ENCODE measurements around the gene SPI1. TPM values are rescaled to one million over a fixed set of nuclear protein-coding genes. Genes with fewer than 3 reads are reported as not detected.

Gene SPI1
- total and polyA plus RNA-seq, 2 donors (not counting 3 experiments of a cell fraction or from before 2014, with no cell fraction given): not detected

DNA sequence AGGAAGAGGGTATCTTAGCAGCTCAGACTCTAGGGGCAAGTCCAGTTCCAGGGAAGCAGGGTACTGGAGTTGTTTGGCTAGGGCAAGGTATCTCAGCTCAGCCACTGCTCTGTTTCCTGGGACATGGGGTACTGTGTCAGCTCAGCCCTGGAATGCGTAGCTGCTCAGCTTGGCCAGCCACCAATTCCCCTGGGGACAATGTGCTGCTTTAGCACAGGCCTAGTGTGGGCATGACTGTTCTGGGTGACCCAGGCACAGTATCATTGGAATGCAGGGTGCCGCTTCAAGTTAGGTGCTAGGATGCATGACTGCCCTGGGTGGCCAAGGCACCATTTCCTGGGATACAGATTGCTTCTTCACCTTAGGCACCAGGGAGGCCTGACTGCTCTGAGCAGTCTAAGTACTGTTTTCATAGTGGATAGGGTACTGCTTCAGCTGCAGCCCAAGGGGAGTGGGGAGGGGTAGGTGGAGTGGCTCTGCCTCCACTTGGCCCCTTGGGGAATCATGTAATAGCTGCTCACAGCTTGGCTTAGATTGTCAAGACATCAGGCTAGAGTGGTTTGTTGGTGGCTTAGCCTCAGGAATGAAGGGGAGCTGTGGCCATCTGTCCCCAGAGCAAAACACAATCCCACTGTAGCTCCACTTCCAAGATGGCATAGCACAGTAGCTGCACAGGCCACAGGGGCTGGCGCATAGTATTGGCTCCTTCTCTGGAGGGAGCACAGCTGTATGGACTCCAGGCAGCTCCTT is 72.4 kb downstream of the SPI1 start:
- Histone ChIP-seq H3K27ac (ENCODE audit: insufficient read depth, low read depth, low read length) (no peak overlapping the region), H4K20me1 (replicated peaks; ENCODE audit: control insufficient read depth, extremely low read depth, insufficient read depth, low read length) (no peaks in the 10 kb centered on the region), H2AFZ (ENCODE audit: low read depth, low read length) (no peak overlapping the region), H3K79me2 (ENCODE audit: control insufficient read depth, insufficient read depth, low read length) (no peaks in the 10 kb centered on the region), H3K36me3 (ENCODE audit: control insufficient read depth in 2 of 2, extremely low read depth in 1 of 2, insufficient read depth in 2 of 2, low read length in 2 of 2) (peaks cover 3 to 28% of the 10 kb centered on the region in 2 experiments), H3K4me3 (replicated peaks in 1 of 3; ENCODE audit: insufficient read depth in 1 of 3, low read depth in 1 of 3, low read length in 3 of 3) (no peak overlapping the region), H3K4me2 (ENCODE audit: insufficient read depth, low read length) (no peak overlapping the region), H3K4me1 (ENCODE audit: control insufficient read depth, extremely low read depth, insufficient read depth, low read length) (no peaks in the 10 kb centered on the region), H3K9me1 (replicated peaks; ENCODE audit: control insufficient read depth, extremely low read depth, insufficient read depth, low read length) (no peaks in the 10 kb centered on the region), H3K27me3 (ENCODE audit: control insufficient read depth in 2 of 2, insufficient read depth in 2 of 2, low read length in 2 of 2) (no peaks in the 10 kb centered on the region), H3K9me3 (replicated peaks; ENCODE audit: control insufficient read depth, insufficient read depth, low read length) (no peaks in the 10 kb centered on the region), H3K9ac (replicated peaks; ENCODE audit: extremely low read depth, insufficient read depth, low read length) (no peak overlapping the region)
- CTCF ChIA-PET: interaction anchor here (1.1 kb wide), 2 partner anchors 32 to 149 kb away, joined by 3 to 4 read pairs; no protein-coding TSS in a partner anchor
- intact Hi-C loops (cut with micrococcal nuclease) (no loop called here), dilution Hi-C loops (cut with MboI; ENCODE audit: extremely low pct_ligation_motif_present, low sequenced_read_pairs) (no loop called here)
- POLR2A ChIA-PET: no interaction called here
- DNase-seq (ENCODE audit: low read depth, low spot score): no peak
- no peak for FAIRE-seq
- BruUV-seq (replicated peaks): no TSS peak
- TF ChIP-seq, protein P1, sequence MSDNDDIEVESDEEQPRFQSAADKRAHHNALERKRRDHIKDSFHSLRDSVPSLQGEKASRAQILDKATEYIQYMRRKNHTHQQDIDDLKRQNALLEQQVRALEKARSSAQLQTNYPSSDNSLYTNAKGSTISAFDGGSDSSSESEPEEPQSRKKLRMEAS (IDR thresholded peaks at IDR 0.05; ENCODE audit: insufficient read depth, insufficient read length): no peak

Small RNA genes within 50 kb of the gene (microRNA-seq; reads per million reads assigned to microRNA genes)
- not detected for gene MIR4487 (ENCODE audit: borderline number of aligned reads, borderline replicate concordance)

Small RNA genes within 50 kb of the gene (small RNA-seq; reads per million reads assigned to genes)
- gene MIR4487 (ENCODE audit: insufficient read depth, insufficient read length, low read depth, low replicate concordance): not detected

Other genes with a start within 250 kb of the SPI1 start
- gene ARFGAP2, start 201.7 kb downstream of the SPI1 start, total RNA-seq: 78.9 and 84.3 TPM in 2 replicates
- 101 and 108 TPM in 2 replicates for gene ARFGAP2, start 201.7 kb downstream of the SPI1 start, polyA plus RNA-seq
- gene PACSIN3, start 192.1 kb downstream of the SPI1 start, total RNA-seq: 27.2 and 29.0 TPM in 2 replicates
- gene PACSIN3, start 192.1 kb downstream of the SPI1 start, polyA plus RNA-seq: 14.7 and 15.2 TPM in 2 replicates
- 92.4 and 112 TPM in 2 replicates for gene DDB2, start 163.6 kb downstream of the SPI1 start, total RNA-seq
- 86.1 and 96.6 TPM in 2 replicates for gene DDB2, start 163.6 kb downstream of the SPI1 start, polyA plus RNA-seq
- 35.6 and 39.7 TPM in 2 replicates for gene ACP2, start 129.7 kb downstream of the SPI1 start, total RNA-seq
- 49.2 and 52.6 TPM in 2 replicates for gene ACP2, start 129.7 kb downstream of the SPI1 start, polyA plus RNA-seq
- 7.4 and 9.8 TPM in 2 replicates for gene NR1H3, start 120.6 kb downstream of the SPI1 start, total RNA-seq
- gene NR1H3, start 120.6 kb downstream of the SPI1 start, polyA plus RNA-seq: 16.3 and 19.1 TPM in 2 replicates
- gene MADD, start 108.4 kb downstream of the SPI1 start, total RNA-seq: 36.8 and 38.5 TPM in 2 replicates
- 25.5 and 35.3 TPM in 2 replicates for gene MADD, start 108.4 kb downstream of the SPI1 start, polyA plus RNA-seq
- not detected in 2 replicates for gene MYBPC3, start 25.8 kb downstream of the SPI1 start, total RNA-seq
- not detected in 2 replicates for gene MYBPC3, start 25.8 kb downstream of the SPI1 start, polyA plus RNA-seq
- 86.3 and 91.9 TPM in 2 replicates for gene SLC39A13, start 30.0 kb upstream of the SPI1 start, total RNA-seq
- 94.3 and 124 TPM in 2 replicates for gene SLC39A13, start 30.0 kb upstream of the SPI1 start, polyA plus RNA-seq
- gene PSMC3, start 47.9 kb upstream of the SPI1 start, total RNA-seq: 202 and 203 TPM in 2 replicates
- gene PSMC3, start 47.9 kb upstream of the SPI1 start, polyA plus RNA-seq: 153 and 179 TPM in 2 replicates
- 1.6 TPM in 2 replicates for gene RAPSN, start 70.6 kb upstream of the SPI1 start, total RNA-seq
- gene RAPSN, start 70.6 kb upstream of the SPI1 start, polyA plus RNA-seq: 0.18 and 0.27 TPM in 2 replicates
- 113 and 120 TPM in 2 replicates for gene CELF1, start 174.6 kb upstream of the SPI1 start, total RNA-seq
- gene CELF1, start 174.6 kb upstream of the SPI1 start, polyA plus RNA-seq: 58.9 and 66.3 TPM in 2 replicates
- 44.6 and 46.6 TPM in 2 replicates for gene PTPMT1, start 187.1 kb upstream of the SPI1 start, total RNA-seq
- 83.1 and 96.9 TPM in 2 replicates for gene PTPMT1, start 187.1 kb upstream of the SPI1 start, polyA plus RNA-seq
- gene KBTBD4, start 200.4 kb upstream of the SPI1 start, total RNA-seq: 16.3 and 16.6 TPM in 2 replicates
- gene KBTBD4, start 200.4 kb upstream of the SPI1 start, polyA plus RNA-seq: 23.2 and 24.9 TPM in 2 replicates
- gene NDUFS3, start 200.5 kb upstream of the SPI1 start, total RNA-seq: 91.8 and 99.7 TPM in 2 replicates
- gene NDUFS3, start 200.5 kb upstream of the SPI1 start, polyA plus RNA-seq: 149 and 169 TPM in 2 replicates
- not detected in 2 replicates for gene FAM180B, start 208.1 kb upstream of the SPI1 start, total RNA-seq
- not detected in 2 replicates for gene FAM180B, start 208.1 kb upstream of the SPI1 start, polyA plus RNA-seq
- 1.7 and 1.8 TPM in 2 replicates for gene C1QTNF4, start 215.9 kb upstream of the SPI1 start, total RNA-seq
- 5.4 and 7.5 TPM in 2 replicates for gene C1QTNF4, start 215.9 kb upstream of the SPI1 start, polyA plus RNA-seq